Activated CD8-positive, alpha-beta memory T cell treated with anti-CD3 and anti-CD28 coated beads for 4 hours (primary cell): Measurements from ENCODE around the gene PRR5L.

Experiments used
- DNase-seq, 2 donors: peaks; one replicate each; pipeline ENCODE4 v3.0.0-alpha.2; 2020; ENCODE audit warnings: low read depth in 2 of 2

PRR5L gene

GRCh38 chr11:36376888-36377758 lies 81.0 kb downstream of the PRR5L start:
- DNase-seq, result no peak

- DNase-seq, result no peak
Observed at GRCh38 chr11:36377759-36378564, 81.9 kb downstream of the PRR5L start.

DNA sequence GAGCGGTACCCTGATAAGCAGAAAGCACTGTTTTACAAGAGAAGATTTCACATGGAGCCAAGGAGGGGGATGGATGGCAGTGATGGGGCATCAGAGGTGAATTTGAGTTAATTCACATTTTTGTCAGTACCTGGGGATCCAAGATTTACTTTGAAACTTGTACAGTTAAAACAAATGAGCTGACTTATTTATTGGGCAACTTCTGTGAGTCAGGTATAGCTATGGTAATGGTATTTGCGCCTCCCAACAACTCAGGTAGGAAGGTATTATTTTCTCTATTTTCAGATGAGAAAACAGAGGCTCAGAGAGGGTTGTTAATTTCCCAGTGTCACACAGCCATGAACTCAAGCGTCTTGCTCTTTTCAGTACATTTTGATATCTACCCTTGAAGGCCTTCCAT lies 83.6 kb downstream of the PRR5L start:
- DNase-seq, result no peak

- DNase-seq, result no peak
Observed at GRCh38 chr11:36380296-36381014, 84.4 kb downstream of the PRR5L start.

DNA sequence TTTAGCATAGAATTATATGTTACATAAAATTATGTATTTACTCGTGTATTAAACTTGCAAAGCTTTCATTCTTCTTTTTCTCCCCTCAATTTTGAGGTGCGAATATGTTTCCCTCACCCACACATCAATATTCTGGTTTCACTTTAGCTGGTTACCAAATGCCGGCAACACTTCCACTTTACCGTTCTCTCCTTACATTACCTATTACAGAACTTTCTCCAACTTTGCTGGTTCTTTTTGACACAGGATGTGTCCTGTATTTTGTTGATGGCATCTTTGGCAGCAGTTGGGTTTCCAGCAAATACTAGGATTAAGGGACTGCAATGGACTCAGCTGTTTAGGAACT lies 84.9 kb downstream of the PRR5L start:
- no peak for DNase-seq

DNA sequence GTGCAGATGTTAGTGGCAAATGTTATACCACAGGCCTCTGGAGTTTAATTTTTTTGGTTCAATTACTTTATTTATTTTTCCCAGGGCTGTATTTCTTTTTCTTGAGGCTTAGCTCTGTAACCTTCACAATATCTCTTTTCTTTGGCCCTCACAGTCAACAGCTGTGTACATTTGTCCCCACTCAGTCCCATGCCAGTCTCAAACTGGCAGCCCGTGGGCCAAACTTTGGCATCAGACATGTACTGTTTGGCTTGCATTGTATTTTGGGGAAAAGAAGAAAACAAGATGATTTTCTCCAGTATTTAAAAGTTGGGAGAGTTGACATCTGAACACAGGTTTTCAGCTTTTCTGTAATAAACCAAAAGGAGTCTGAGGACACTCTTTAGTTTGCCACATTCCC lies 87.1 kb downstream of the PRR5L start:
- DNase-seq, result no peak

GRCh38 chr11:36385121-36385970 lies 89.3 kb downstream of the PRR5L start:
- DNase-seq, result no peak

- DNase-seq, result no peak
Observed at GRCh38 chr11:36386411-36386810, 90.3 kb downstream of the PRR5L start.

DNA sequence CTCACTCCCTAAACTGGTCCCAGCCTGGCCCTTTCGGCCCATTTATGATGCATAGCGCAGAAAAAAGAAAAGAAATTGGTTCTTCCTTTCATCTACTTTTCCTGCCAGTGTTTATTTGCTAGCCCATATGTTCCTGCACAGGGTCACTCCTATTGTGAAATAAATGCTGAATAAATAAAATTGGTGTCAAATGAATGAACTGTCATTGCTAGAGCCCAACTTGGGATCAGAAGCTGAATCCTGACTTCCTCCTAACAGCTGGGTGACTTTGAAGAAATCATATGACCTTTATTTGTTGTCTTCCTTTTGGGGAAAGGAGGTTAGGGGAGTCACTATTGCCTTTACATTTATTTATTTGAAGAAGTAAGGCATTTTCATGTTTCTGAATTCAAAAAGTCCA lies 92.0 kb downstream of the PRR5L start:
- no peak for DNase-seq

DNA sequence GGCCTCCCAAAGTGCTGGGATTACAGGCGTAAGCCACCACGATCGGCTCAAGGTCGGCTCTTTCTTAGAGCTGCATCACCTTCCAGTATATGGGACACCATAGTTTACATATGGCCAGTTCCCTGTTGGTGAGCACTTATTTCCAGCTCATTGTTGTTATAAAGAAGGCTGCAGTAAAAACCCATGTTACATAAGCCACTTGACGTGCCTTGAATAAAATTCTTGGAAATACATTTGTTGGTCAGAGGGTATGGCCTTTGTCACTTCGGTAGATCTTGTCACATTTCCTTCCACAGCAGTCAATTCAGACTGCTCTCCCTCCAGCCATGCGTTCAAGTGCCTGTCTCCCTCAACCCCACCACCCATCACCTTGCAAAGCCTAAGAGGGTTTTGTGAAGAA lies 92.9 kb downstream of the PRR5L start:
- DNase-seq, result no peak

GRCh38 chr11:36389811-36390210 lies 93.7 kb downstream of the PRR5L start:
- no peak for DNase-seq

DNA sequence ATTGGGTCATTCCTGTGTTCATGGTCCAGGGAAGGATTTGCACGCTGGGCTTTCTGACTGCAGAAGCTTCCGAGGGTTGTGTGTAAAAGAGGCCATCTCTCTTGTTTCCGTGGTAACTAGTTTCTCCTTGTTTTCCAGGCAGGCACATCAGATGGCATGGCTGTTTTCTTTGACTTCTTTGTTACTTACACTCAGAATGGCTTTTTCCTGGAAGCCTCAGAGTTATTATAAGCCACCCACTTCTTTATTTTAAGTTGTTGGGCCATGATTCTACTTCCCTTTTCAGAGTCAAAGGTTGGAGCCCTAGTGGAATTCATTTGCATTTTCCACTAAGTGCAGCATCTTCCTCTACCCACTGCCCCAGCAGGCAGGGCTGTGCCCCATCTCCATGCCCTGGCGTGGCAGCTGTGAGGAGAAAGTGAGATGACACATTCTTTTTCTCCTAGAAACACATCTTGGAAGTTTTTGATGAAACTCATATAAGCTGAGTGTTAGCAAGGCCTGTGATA lies 94.9 kb downstream of the PRR5L start:
- no peak for DNase-seq

- no peak for DNase-seq
Observed at GRCh38 chr11:36392196-36392595, 96.1 kb downstream of the PRR5L start.

GRCh38 chr11:36394056-36394455 lies 98.0 kb downstream of the PRR5L start:
- no peak for DNase-seq

DNA sequence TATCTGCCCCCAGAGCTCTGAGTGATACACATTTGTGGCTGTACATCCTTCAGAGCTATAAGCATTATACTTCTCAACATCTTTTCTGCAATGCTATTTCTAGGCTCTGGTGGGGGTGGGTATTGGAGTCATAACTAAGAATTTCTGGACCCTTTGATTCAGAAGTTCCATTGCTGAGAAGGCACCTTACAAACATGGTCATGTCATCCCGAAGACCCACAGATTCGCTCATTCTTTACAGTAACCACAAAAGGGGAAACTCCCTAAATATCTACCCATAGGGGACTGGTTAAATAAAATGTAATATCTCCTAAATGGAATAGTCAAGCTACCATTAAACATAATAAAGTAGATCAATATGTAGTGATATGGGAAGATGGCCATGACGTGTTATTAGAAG lies 98.8 kb downstream of the PRR5L start:
- DNase-seq, result no peak

DNA sequence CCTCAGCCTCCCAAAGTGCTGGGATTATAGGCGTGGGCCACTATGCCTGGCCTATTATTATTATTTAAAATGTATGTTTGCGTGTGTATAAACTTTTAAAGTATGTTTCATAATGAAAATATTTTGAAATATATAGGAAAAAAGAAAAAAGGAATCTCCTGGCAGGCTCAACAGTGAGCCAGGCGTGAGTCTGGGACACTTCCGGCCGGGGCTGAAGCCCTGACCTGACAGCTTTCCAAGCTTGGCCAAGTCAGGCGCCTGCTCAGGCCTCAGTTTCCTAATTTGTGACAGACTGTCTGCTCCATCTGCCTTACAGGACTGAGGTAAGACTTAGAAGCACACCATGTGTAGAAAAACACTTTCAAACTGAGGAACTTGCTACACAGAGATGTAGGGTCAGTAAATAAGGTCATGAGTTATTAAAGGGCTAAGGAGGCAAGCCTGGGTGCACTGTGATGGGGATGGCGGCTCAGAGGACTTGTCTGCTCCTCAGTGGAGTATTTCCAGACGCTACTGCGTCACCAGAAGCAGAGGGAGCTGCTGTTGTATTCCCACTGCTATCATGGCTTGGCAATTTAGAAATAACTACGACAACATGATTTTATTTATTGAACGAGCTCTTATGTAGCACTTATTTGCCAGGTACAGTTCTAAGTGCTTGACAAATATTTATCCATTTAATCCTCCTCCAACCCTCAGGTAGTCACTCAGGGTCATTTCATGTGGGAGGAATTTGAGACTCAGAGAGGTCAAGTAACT lies 100.1 kb downstream of the PRR5L start:
- no peak for DNase-seq

DNA sequence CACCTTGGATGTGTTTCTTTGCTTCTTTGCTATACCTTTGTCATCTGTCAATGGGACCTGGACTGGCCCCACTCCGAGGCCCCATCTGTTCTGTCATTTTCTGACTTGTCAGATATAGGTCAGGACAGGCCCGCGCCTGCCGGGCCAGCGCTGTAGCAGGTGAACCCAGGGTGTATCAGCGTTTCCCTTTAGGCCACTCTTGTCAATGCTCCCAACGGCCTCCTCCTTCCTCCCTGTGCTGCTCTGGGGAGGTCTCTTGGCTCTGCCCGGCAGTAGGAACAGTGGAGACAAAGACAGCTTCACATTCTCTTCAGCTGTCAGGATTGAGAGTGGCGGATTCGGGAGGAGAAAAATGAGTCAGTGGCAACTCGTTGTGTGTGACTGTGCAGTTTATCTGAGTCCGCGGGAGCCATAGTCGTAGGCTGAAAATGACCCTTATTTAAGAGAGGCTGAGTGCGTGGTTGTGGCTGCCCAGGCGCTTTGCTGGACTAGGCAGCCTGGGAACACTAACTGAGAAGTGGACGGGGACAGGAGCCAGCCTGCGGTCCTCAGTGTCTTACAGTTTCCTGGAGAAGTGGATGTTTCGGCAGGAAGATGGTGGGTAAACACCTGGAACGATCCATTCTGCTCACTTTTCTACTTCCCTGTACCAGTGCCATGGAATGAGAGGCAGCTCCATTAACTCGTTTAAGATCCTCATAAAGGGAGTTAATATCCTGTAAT lies 102.3 kb downstream of the PRR5L start:
- no peak for DNase-seq

GRCh38 chr11:36399236-36399635 lies 103.1 kb downstream of the PRR5L start:
- no peak for DNase-seq

DNA sequence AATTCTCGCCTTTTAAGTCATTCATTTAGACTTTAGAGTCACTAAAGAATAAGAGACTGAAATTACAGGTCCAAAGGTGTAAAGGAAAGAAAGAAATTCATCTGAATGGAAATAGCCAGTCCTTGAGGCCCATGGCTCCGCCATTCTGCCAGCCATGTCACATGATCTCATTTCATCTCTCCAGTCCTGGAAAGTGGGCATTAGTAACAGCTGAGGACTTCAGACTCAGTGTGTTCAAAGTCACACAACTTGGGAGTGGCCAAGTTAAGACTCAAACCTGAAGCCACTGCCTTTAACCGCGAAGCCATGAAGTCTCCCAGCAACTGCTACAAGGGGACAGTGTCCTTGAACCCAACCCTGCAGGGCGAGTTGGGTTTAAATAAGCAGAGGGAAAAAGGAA lies 103.7 kb downstream of the PRR5L start:
- no peak for DNase-seq
